Inflammatory macrophage (primary cell): Measurements from ENCODE around the gene OR6Y1.

Experiments used
- DNase-seq, 2 donors: peaks; one replicate each; pipeline ENCODE4 v3.0.0-alpha.2; 2020 to 2022

OR6Y1 gene

GRCh38 chr1:158496374-158496773, 57.8 kb downstream of the OR6Y1 start:
- DNase-seq: peak; percentile 66 to 68

- DNase-seq: no peak
Observed at GRCh38 chr1:158494796-158495195, 59.4 kb downstream of the OR6Y1 start.
